ENCODE data around the gene RGL1.
A peak's percentile ranks its signal among the peaks of the same experiment; 100 is the strongest.

RGL1 gene

GRCh38 chr1:183894290-183894565 is 89.3 kb downstream of the RGL1 start:
- Histone ChIP-seq H2BK12ac (ENCODE audit: low read length in 2 of 2) (no peak overlapping the region), H3K9me3 (ENCODE audit: control insufficient read depth, low read length) (no peaks in the 10 kb centered on the region), H3K9ac (ENCODE audit: low read length) (no peak overlapping the region), H4K8ac (ENCODE audit: low read length) (no peak overlapping the region), H3K4ac (ENCODE audit: low read depth in 1 of 2, low read length in 2 of 2) (no peak overlapping the region), H3K4me3 (ENCODE audit: insufficient read depth in 1 of 2, low read depth in 1 of 2, low read length in 2 of 2) (no peak overlapping the region), H2BK120ac (ENCODE audit: low read depth, low read length) (no peak overlapping the region), H2BK15ac (ENCODE audit: low read depth, poor library complexity, severe bottlenecking) (no peak overlapping the region), H3K4me1 (ENCODE audit: control insufficient read depth, insufficient read depth, low read depth, low read length) (no peaks in the 10 kb centered on the region), H2AFZ (ENCODE audit: low read depth, low read length) (no peak overlapping the region), H3K27ac (ENCODE audit: low read length, poor library complexity, severe bottlenecking) (no peak overlapping the region), H3K14ac (ENCODE audit: low read length in 2 of 2) (no peak overlapping the region), H3K27me3 (ENCODE audit: control insufficient read depth in 1 of 2, insufficient read depth in 1 of 2, low read length in 2 of 2) (no peaks in the 10 kb centered on the region), H2AK5ac (ENCODE audit: low read length, severe bottlenecking) (no peak overlapping the region), H3K23ac (ENCODE audit: low read length in 2 of 2) (no peak overlapping the region), H4K91ac (ENCODE audit: low read length) (no peak overlapping the region), H2BK5ac (ENCODE audit: low read depth, low read length, poor library complexity, severe bottlenecking) (no peak overlapping the region), H3K79me1 (replicated peaks; ENCODE audit: low read length, poor library complexity, severe bottlenecking) (no peaks in the 10 kb centered on the region), H3K18ac (ENCODE audit: low read depth in 1 of 2, low read length in 2 of 2) (no peak overlapping the region), H3K4me2 (ENCODE audit: low read length, poor library complexity, severe bottlenecking) (no peak overlapping the region), H3K36me3 (ENCODE audit: control insufficient read depth in 1 of 2, insufficient read depth in 2 of 2, low read depth in 1 of 2, low read length in 2 of 2) (peaks cover 6 to 97% of the 10 kb centered on the region in 2 experiments)
- no CpG with 5 or more reads among the region's 1 CpG for WGBS
- no peak for DNase-seq

- H3K27me3 ChIP-seq (ENCODE audit: control insufficient read depth in 1 of 2, insufficient read depth in 1 of 2, low read length in 2 of 2), result no peaks in the 10 kb centered on the region
- no peak overlapping the region for H2BK15ac ChIP-seq (ENCODE audit: low read depth, poor library complexity, severe bottlenecking)
- H3K18ac ChIP-seq (ENCODE audit: low read depth in 1 of 2, low read length in 2 of 2), result no peak overlapping the region
- H3K36me3 ChIP-seq (ENCODE audit: control insufficient read depth in 1 of 2, insufficient read depth in 2 of 2, low read depth in 1 of 2, low read length in 2 of 2), result peaks cover 8 to 93% of the 10 kb centered on the region in 2 experiments
- H3K4me3 ChIP-seq (ENCODE audit: insufficient read depth in 1 of 2, low read depth in 1 of 2, low read length in 2 of 2), result no peak overlapping the region
- 92% methylated on average over 2 of the region's 4 CpGs for WGBS
- no peak overlapping the region for H4K91ac ChIP-seq (ENCODE audit: low read length)
- peak; percentile 87 for DNase-seq
- no peak overlapping the region for H3K4me2 ChIP-seq (ENCODE audit: low read length, poor library complexity, severe bottlenecking)
- no peak overlapping the region for H2AK5ac ChIP-seq (ENCODE audit: low read length, severe bottlenecking)
- no peak overlapping the region for H2BK120ac ChIP-seq (ENCODE audit: low read depth, low read length)
- H3K9me3 ChIP-seq (ENCODE audit: control insufficient read depth, low read length), result no peaks in the 10 kb centered on the region
- H3K27ac ChIP-seq (ENCODE audit: low read length, poor library complexity, severe bottlenecking), result no peak overlapping the region
- H2BK5ac ChIP-seq (ENCODE audit: low read depth, low read length, poor library complexity, severe bottlenecking), result no peak overlapping the region
- no peak overlapping the region for H3K9ac ChIP-seq (ENCODE audit: low read length)
- no peaks in the 10 kb centered on the region for H3K79me1 ChIP-seq (replicated peaks; ENCODE audit: low read length, poor library complexity, severe bottlenecking)
- no peak overlapping the region for H4K8ac ChIP-seq (ENCODE audit: low read length)
- H2BK12ac ChIP-seq (ENCODE audit: low read length in 2 of 2), result no peak overlapping the region
- H3K14ac ChIP-seq (ENCODE audit: low read length in 2 of 2), result no peak overlapping the region
- H3K4me1 ChIP-seq (ENCODE audit: control insufficient read depth, insufficient read depth, low read depth, low read length), result no peaks in the 10 kb centered on the region
- H3K23ac ChIP-seq (ENCODE audit: low read length in 2 of 2), result no peak overlapping the region
- H2AFZ ChIP-seq (ENCODE audit: low read depth, low read length), result no peak overlapping the region
- no peak overlapping the region for H3K4ac ChIP-seq (ENCODE audit: low read depth in 1 of 2, low read length in 2 of 2)
Observed at GRCh38 chr1:183896466-183897048, 91.6 kb downstream of the RGL1 start.

- Histone ChIP-seq H4K8ac (ENCODE audit: low read length) (no peak overlapping the region), H4K91ac (ENCODE audit: low read length) (peak overlapping the region; percentile 45), H3K9ac (ENCODE audit: low read length) (no peak overlapping the region), H3K4me1 (ENCODE audit: control insufficient read depth, insufficient read depth, low read depth, low read length) (no peaks in the 10 kb centered on the region), H2BK120ac (ENCODE audit: low read depth, low read length) (no peak overlapping the region), H3K4me2 (ENCODE audit: low read length, poor library complexity, severe bottlenecking) (no peak overlapping the region), H3K14ac (ENCODE audit: low read length in 2 of 2) (no peak overlapping the region), H2BK12ac (ENCODE audit: low read length in 2 of 2) (no peak overlapping the region), H3K79me1 (replicated peaks; ENCODE audit: low read length, poor library complexity, severe bottlenecking) (no peaks in the 10 kb centered on the region), H3K18ac (ENCODE audit: low read depth in 1 of 2, low read length in 2 of 2) (no peak overlapping the region), H3K27ac (ENCODE audit: low read length, poor library complexity, severe bottlenecking) (no peak overlapping the region), H2AK5ac (ENCODE audit: low read length, severe bottlenecking) (no peak overlapping the region), H3K4ac (ENCODE audit: low read depth in 1 of 2, low read length in 2 of 2) (no peak overlapping the region), H2BK15ac (ENCODE audit: low read depth, poor library complexity, severe bottlenecking) (no peak overlapping the region), H3K9me3 (ENCODE audit: control insufficient read depth, low read length) (no peaks in the 10 kb centered on the region), H3K23ac (ENCODE audit: low read length in 2 of 2) (no peak overlapping the region), H3K36me3 (ENCODE audit: control insufficient read depth in 1 of 2, insufficient read depth in 2 of 2, low read depth in 1 of 2, low read length in 2 of 2) (peaks cover 8 to 93% of the 10 kb centered on the region in 2 experiments), H2AFZ (ENCODE audit: low read depth, low read length) (no peak overlapping the region), H2BK5ac (ENCODE audit: low read depth, low read length, poor library complexity, severe bottlenecking) (no peak overlapping the region), H3K4me3 (ENCODE audit: insufficient read depth in 1 of 2, low read depth in 1 of 2, low read length in 2 of 2) (no peak overlapping the region), H3K27me3 (ENCODE audit: control insufficient read depth in 1 of 2, insufficient read depth in 1 of 2, low read length in 2 of 2) (no peaks in the 10 kb centered on the region)
- 90% methylated on average over 2 of the region's 2 CpGs for WGBS
- no peak for DNase-seq
Observed at GRCh38 chr1:183898001-183898396, 93.1 kb downstream of the RGL1 start.

GRCh38 chr1:183898610-183899009 is 93.7 kb downstream of the RGL1 start:
- Histone ChIP-seq H3K9me3 (ENCODE audit: control insufficient read depth, low read length) (no peaks in the 10 kb centered on the region), H4K91ac (ENCODE audit: low read length) (no peak overlapping the region), H3K14ac (ENCODE audit: low read length in 2 of 2) (no peak overlapping the region), H3K18ac (ENCODE audit: low read depth in 1 of 2, low read length in 2 of 2) (no peak overlapping the region), H2AK5ac (ENCODE audit: low read length, severe bottlenecking) (no peak overlapping the region), H3K4me3 (ENCODE audit: insufficient read depth in 1 of 2, low read depth in 1 of 2, low read length in 2 of 2) (no peak overlapping the region), H3K9ac (ENCODE audit: low read length) (no peak overlapping the region), H3K23ac (ENCODE audit: low read length in 2 of 2) (no peak overlapping the region), H3K4ac (ENCODE audit: low read depth in 1 of 2, low read length in 2 of 2) (no peak overlapping the region), H2AFZ (ENCODE audit: low read depth, low read length) (no peak overlapping the region), H3K4me2 (ENCODE audit: low read length, poor library complexity, severe bottlenecking) (no peak overlapping the region), H3K27me3 (ENCODE audit: control insufficient read depth in 1 of 2, insufficient read depth in 1 of 2, low read length in 2 of 2) (no peaks in the 10 kb centered on the region), H2BK15ac (ENCODE audit: low read depth, poor library complexity, severe bottlenecking) (no peak overlapping the region), H2BK12ac (ENCODE audit: low read length in 2 of 2) (no peak overlapping the region), H3K4me1 (ENCODE audit: control insufficient read depth, insufficient read depth, low read depth, low read length) (no peaks in the 10 kb centered on the region), H2BK5ac (ENCODE audit: low read depth, low read length, poor library complexity, severe bottlenecking) (no peak overlapping the region), H2BK120ac (ENCODE audit: low read depth, low read length) (no peak overlapping the region), H3K79me1 (replicated peaks; ENCODE audit: low read length, poor library complexity, severe bottlenecking) (no peaks in the 10 kb centered on the region), H4K8ac (ENCODE audit: low read length) (no peak overlapping the region), H3K27ac (ENCODE audit: low read length, poor library complexity, severe bottlenecking) (no peak overlapping the region), H3K36me3 (ENCODE audit: control insufficient read depth in 1 of 2, insufficient read depth in 2 of 2, low read depth in 1 of 2, low read length in 2 of 2) (peaks cover 8 to 93% of the 10 kb centered on the region in 2 experiments)
- 100% methylated on average over 1 of the region's 2 CpGs for WGBS
- no peak for DNase-seq

Measured in mesenchymal stem cell (in vitro differentiated cells and primary cell).